ENCODE measurements around the gene CCDC33.

- TF ChIP-seq CTCF (IDR thresholded peaks at IDR 0.05) (no peak), POLR2A (IDR thresholded peaks at IDR 0.05; ENCODE audit: low read depth) (no peak), POLR2AphosphoS5 (IDR thresholded peaks at IDR 0.05) (no peak), EP300 (IDR thresholded peaks at IDR 0.05) (no peak)
Observed at GRCh38 chr15:74306781-74307217, 70.7 kb downstream of the CCDC33 start.
